Measurements from ENCODE around the gene ZCCHC24.
"Not testable (repeated sequence)": the region's sequence is repeated elsewhere in the genome, so short reads cannot be mapped to it uniquely, and the experiment has no call there.

Gene ZCCHC24

DNA sequence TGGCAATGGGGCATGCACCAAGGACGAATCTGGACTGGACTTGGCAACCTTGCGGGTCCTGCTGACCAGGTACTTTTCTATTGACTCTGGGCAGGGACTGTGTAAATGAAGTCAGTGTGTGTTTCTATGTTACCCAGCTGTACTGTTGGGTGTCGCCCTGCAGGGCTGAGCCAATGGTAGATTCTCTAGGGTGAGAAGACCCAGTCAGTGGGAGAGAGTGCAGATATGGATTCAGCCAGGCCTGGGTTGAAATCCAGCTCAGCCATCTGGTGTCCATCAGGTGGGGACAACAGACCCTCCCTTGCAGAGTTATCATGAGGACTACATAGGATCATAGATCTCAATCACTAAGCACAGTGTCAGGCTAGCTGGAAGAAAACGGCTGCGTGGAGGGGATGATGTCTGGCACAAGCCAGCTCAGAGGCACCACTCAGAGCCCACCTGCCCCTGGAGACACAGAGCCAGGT, 103.1 kb downstream of the ZCCHC24 start:
- Histone ChIP-seq H4K91ac (ENCODE audit: low read length) (no peak overlapping the region), H3K9ac (ENCODE audit: low read length) (no peak overlapping the region), H3K27me3 (ENCODE audit: control insufficient read depth in 1 of 2, insufficient read depth in 1 of 2, low read length in 2 of 2) (no peaks in the 10 kb centered on the region), H3K18ac (ENCODE audit: low read depth in 1 of 2, low read length in 2 of 2) (no peak overlapping the region), H3K4me2 (ENCODE audit: low read length, poor library complexity, severe bottlenecking) (no peak overlapping the region), H3K9me3 (ENCODE audit: control insufficient read depth, low read length) (peaks cover 5% of the 10 kb centered on the region), H3K4ac (ENCODE audit: low read depth in 1 of 2, low read length in 2 of 2) (no peak overlapping the region), H2AFZ (ENCODE audit: low read depth, low read length) (no peak overlapping the region), H2AK5ac (ENCODE audit: low read length, severe bottlenecking) (no peak overlapping the region), H3K23ac (ENCODE audit: low read length in 2 of 2) (no peak overlapping the region), H2BK12ac (ENCODE audit: low read length in 2 of 2) (no peak overlapping the region), H4K8ac (ENCODE audit: low read length) (no peak overlapping the region), H3K79me1 (replicated peaks; ENCODE audit: low read length, poor library complexity, severe bottlenecking) (no peaks in the 10 kb centered on the region), H3K36me3 (ENCODE audit: control insufficient read depth in 1 of 2, insufficient read depth in 2 of 2, low read depth in 1 of 2, low read length in 2 of 2) (no peaks in the 10 kb centered on the region), H3K27ac (ENCODE audit: low read length, poor library complexity, severe bottlenecking) (no peak overlapping the region), H3K4me1 (ENCODE audit: control insufficient read depth, insufficient read depth, low read depth, low read length) (peaks cover 12% of the 10 kb centered on the region), H2BK15ac (ENCODE audit: low read depth, poor library complexity, severe bottlenecking) (peak overlapping the region; percentile 26), H3K4me3 (ENCODE audit: insufficient read depth in 1 of 2, low read depth in 1 of 2, low read length in 2 of 2) (no peak overlapping the region), H2BK120ac (ENCODE audit: low read depth, low read length) (no peak overlapping the region), H2BK5ac (ENCODE audit: low read depth, low read length, poor library complexity, severe bottlenecking) (no peak overlapping the region), H3K14ac (ENCODE audit: low read length in 2 of 2) (no peak overlapping the region)
- no peak for DNase-seq
- 93% methylated on average over 5 of the region's 5 CpGs for WGBS

DNA sequence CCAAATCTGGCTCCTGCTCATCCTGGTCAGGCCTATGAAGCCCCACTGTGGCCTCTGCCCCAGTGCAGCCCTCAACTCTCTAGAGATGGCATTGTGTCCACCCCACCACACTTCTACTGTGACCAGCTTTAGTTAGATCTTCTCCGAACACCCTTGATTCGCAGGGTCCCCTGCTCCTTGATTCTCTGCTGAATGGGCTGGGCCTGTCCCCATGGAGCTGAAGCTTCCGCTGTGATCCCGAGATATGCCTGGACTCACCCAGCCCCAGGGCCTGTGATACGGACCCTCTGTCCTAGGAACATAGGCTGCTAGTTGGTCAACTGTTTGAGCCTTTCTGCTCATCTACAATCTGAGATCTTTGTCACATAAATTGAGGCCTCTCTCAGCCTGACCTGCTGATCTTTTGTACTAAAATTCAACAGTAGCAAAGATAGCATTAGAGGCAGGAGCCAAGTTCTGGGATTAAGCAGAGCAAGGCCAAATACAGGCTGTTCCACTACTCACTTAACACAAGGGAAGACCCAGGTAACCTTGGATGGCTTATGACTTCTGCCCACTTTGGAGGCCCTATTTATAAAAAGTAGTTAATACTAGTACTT, 104.7 kb downstream of the ZCCHC24 start:
- no peak for DNase-seq
- H3K23ac ChIP-seq (ENCODE audit: low read length in 2 of 2): no peak overlapping the region
- peak overlapping the region in 1 of 2 experiments; percentile 65 for H3K18ac ChIP-seq (ENCODE audit: low read depth in 1 of 2, low read length in 2 of 2)
- H2BK5ac ChIP-seq (ENCODE audit: low read depth, low read length, poor library complexity, severe bottlenecking): no peak overlapping the region
- no peaks in the 10 kb centered on the region for H3K27me3 ChIP-seq (ENCODE audit: control insufficient read depth in 1 of 2, insufficient read depth in 1 of 2, low read length in 2 of 2)
- WGBS: 95% methylated on average over 5 of the region's 5 CpGs
- H3K14ac ChIP-seq (ENCODE audit: low read length in 2 of 2): no peak overlapping the region
- H2BK15ac ChIP-seq (ENCODE audit: low read depth, poor library complexity, severe bottlenecking): no peak overlapping the region
- peak overlapping the region; percentile 29 for H4K8ac ChIP-seq (ENCODE audit: low read length)
- peak overlapping the region; percentile 35 to 42 for H3K4ac ChIP-seq (ENCODE audit: low read depth in 1 of 2, low read length in 2 of 2)
- H4K91ac ChIP-seq (ENCODE audit: low read length): peak overlapping the region; percentile 4
- no peak overlapping the region for H3K4me2 ChIP-seq (ENCODE audit: low read length, poor library complexity, severe bottlenecking)
- H3K4me3 ChIP-seq (ENCODE audit: insufficient read depth in 1 of 2, low read depth in 1 of 2, low read length in 2 of 2): no peak overlapping the region
- H3K27ac ChIP-seq (ENCODE audit: low read length, poor library complexity, severe bottlenecking): no peak overlapping the region
- peaks cover 18% of the 10 kb centered on the region for H3K4me1 ChIP-seq (ENCODE audit: control insufficient read depth, insufficient read depth, low read depth, low read length)
- H2AFZ ChIP-seq (ENCODE audit: low read depth, low read length): no peak overlapping the region
- peaks cover 5% of the 10 kb centered on the region for H3K9me3 ChIP-seq (ENCODE audit: control insufficient read depth, low read length)
- H3K36me3 ChIP-seq (ENCODE audit: control insufficient read depth in 1 of 2, insufficient read depth in 2 of 2, low read depth in 1 of 2, low read length in 2 of 2): no peaks in the 10 kb centered on the region
- no peak overlapping the region for H3K9ac ChIP-seq (ENCODE audit: low read length)
- H2BK12ac ChIP-seq (ENCODE audit: low read length in 2 of 2): peak overlapping the region; percentile 3 to 59
- H2AK5ac ChIP-seq (ENCODE audit: low read length, severe bottlenecking): no peak overlapping the region
- no peaks in the 10 kb centered on the region for H3K79me1 ChIP-seq (replicated peaks; ENCODE audit: low read length, poor library complexity, severe bottlenecking)
- no peak overlapping the region for H2BK120ac ChIP-seq (ENCODE audit: low read depth, low read length)

DNA sequence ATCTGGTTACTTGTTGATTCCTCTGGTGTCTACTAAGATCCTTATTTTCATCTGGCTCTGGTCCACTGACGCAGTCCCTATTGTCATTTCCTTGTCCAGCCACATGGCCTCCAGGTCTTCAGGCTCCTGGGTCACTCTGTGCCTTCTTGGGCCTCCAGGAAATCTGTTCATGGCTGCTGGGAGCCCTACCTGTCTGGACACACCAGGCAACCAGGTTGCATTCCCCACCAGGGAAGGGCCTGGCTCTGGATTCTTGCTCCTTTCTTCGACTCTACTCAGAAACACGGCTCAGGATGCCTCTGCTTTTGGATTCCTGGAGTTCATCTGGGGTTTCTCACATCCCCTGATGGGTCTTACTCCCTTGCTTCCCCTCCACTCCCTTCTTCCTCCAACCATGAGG, 106.2 kb downstream of the ZCCHC24 start:
- 90% methylated on average over 3 of the region's 3 CpGs for WGBS

DNA sequence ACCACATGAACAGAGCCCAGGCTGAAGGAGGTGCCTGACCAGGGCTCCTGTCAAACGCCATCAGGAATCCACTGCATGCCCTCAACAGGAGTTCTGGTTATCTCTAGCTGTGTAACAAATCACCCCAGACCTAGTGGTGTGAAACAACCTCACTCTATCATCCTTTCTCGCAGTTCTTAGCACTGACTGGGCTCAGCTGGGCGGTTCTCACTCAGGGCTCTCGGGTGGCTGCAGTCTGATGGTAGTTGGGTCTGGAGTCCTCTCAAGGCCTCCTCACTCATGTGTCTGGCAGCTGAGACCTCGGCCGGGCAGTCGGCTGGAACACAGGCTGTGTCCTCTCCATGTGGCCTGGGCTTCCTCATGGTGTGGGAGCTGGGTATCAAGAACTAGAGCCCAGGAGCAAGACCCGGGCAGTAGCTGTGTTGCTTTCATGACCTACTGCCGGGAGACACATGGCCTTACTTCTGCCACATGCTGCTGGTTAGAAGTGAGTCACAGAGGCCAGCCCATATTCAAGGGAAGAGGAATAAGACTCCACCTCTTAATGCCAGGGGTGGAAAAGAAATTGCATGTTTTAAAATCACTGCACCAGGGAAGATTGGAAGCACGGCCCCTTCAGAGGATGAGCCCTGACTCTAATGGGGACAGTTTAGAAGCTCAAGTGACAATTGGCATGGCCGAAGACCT, 107.5 kb downstream of the ZCCHC24 start:
- H3K27me3 ChIP-seq (ENCODE audit: control insufficient read depth in 1 of 2, insufficient read depth in 1 of 2, low read length in 2 of 2); H3K79me1 ChIP-seq (replicated peaks; ENCODE audit: low read length, poor library complexity, severe bottlenecking); H3K14ac ChIP-seq (ENCODE audit: low read length in 2 of 2); H2BK5ac ChIP-seq (ENCODE audit: low read depth, low read length, poor library complexity, severe bottlenecking); H3K4me2 ChIP-seq (ENCODE audit: low read length, poor library complexity, severe bottlenecking); H3K9ac ChIP-seq (ENCODE audit: low read length); H2BK120ac ChIP-seq (ENCODE audit: low read depth, low read length); DNase-seq; H3K4me3 ChIP-seq (ENCODE audit: insufficient read depth in 1 of 2, low read depth in 1 of 2, low read length in 2 of 2); H3K23ac ChIP-seq (ENCODE audit: low read length in 2 of 2); H3K27ac ChIP-seq (ENCODE audit: low read length, poor library complexity, severe bottlenecking); H3K36me3 ChIP-seq (ENCODE audit: control insufficient read depth in 1 of 2, insufficient read depth in 2 of 2, low read depth in 1 of 2, low read length in 2 of 2); H3K4ac ChIP-seq (ENCODE audit: low read depth in 1 of 2, low read length in 2 of 2); H2BK12ac ChIP-seq (ENCODE audit: low read length in 2 of 2); H2AFZ ChIP-seq (ENCODE audit: low read depth, low read length); H3K9me3 ChIP-seq (ENCODE audit: control insufficient read depth, low read length); H2BK15ac ChIP-seq (ENCODE audit: low read depth, poor library complexity, severe bottlenecking); H2AK5ac ChIP-seq (ENCODE audit: low read length, severe bottlenecking): not testable (repeated sequence)
- Histone ChIP-seq H4K8ac (ENCODE audit: low read length) (peak overlapping the region; percentile 31), H3K18ac (ENCODE audit: low read depth in 1 of 2, low read length in 2 of 2) (peak overlapping the region in 1 of 2 experiments; percentile 42), H4K91ac (ENCODE audit: low read length) (peak overlapping the region; percentile 48), H3K4me1 (ENCODE audit: control insufficient read depth, insufficient read depth, low read depth, low read length) (peaks cover 24% of the 10 kb centered on the region)
- WGBS: 100% methylated on average over 1 of the region's 11 CpGs

More for the DNA sequence above, 106.2 kb downstream of the ZCCHC24 start:
- H2BK12ac ChIP-seq (ENCODE audit: low read length in 2 of 2): no peak overlapping the region
- H3K36me3 ChIP-seq (ENCODE audit: control insufficient read depth in 1 of 2, insufficient read depth in 2 of 2, low read depth in 1 of 2, low read length in 2 of 2): no peaks in the 10 kb centered on the region
- H3K27me3 ChIP-seq (ENCODE audit: control insufficient read depth in 1 of 2, insufficient read depth in 1 of 2, low read length in 2 of 2): no peaks in the 10 kb centered on the region
- no peak overlapping the region for H3K4ac ChIP-seq (ENCODE audit: low read depth in 1 of 2, low read length in 2 of 2)
- no peak overlapping the region for H3K4me2 ChIP-seq (ENCODE audit: low read length, poor library complexity, severe bottlenecking)
- no peak overlapping the region for H3K23ac ChIP-seq (ENCODE audit: low read length in 2 of 2)
- H3K9me3 ChIP-seq (ENCODE audit: control insufficient read depth, low read length): peaks cover 5% of the 10 kb centered on the region
- no peak overlapping the region for H3K18ac ChIP-seq (ENCODE audit: low read depth in 1 of 2, low read length in 2 of 2)
- H3K9ac ChIP-seq (ENCODE audit: low read length): no peak overlapping the region
- no peak overlapping the region for H2BK15ac ChIP-seq (ENCODE audit: low read depth, poor library complexity, severe bottlenecking)
- no peak overlapping the region for H2BK120ac ChIP-seq (ENCODE audit: low read depth, low read length)
- no peak overlapping the region for H4K8ac ChIP-seq (ENCODE audit: low read length)
- no peak overlapping the region for H2BK5ac ChIP-seq (ENCODE audit: low read depth, low read length, poor library complexity, severe bottlenecking)
- no peak for DNase-seq
- H4K91ac ChIP-seq (ENCODE audit: low read length): no peak overlapping the region
- peaks cover 24% of the 10 kb centered on the region for H3K4me1 ChIP-seq (ENCODE audit: control insufficient read depth, insufficient read depth, low read depth, low read length)
- H3K27ac ChIP-seq (ENCODE audit: low read length, poor library complexity, severe bottlenecking): no peak overlapping the region
- no peaks in the 10 kb centered on the region for H3K79me1 ChIP-seq (replicated peaks; ENCODE audit: low read length, poor library complexity, severe bottlenecking)
- H3K4me3 ChIP-seq (ENCODE audit: insufficient read depth in 1 of 2, low read depth in 1 of 2, low read length in 2 of 2): no peak overlapping the region
- no peak overlapping the region for H2AFZ ChIP-seq (ENCODE audit: low read depth, low read length)
- H3K14ac ChIP-seq (ENCODE audit: low read length in 2 of 2): no peak overlapping the region
- no peak overlapping the region for H2AK5ac ChIP-seq (ENCODE audit: low read length, severe bottlenecking)
